Sigmoid colon (tissue), 4 donors: ENCODE results near the gene CYP4F8.

Source experiments
- CTCF ChIP-seq, 4 experiments: fragments of 450-650 bp in 3 of 4; fragments of 200-600 bp in 1 of 4; IDR thresholded peaks; one replicate each; pipeline ENCODE4 v1.5.1; 2016 to 2019; ENCODE audit warnings: antibody characterized with exemption in 4 of 4, mild to moderate bottlenecking in 3 of 4, moderate library complexity in 2 of 4
- EP300 ChIP-seq, 4 donors: sonication (generic); formaldehyde crosslinking; IDR thresholded peaks; one replicate each; pipeline ENCODE4 v1.6.1; 2017; ENCODE audit warnings: antibody characterized with exemption in 4 of 4
- POLR2A ChIP-seq, 2 donors: fragments of 450-650 bp; IDR thresholded peaks; one replicate each; pipeline ENCODE4 v1.6.1; 2016; ENCODE audit warnings: antibody characterized with exemption in 2 of 2, mild to moderate bottlenecking in 2 of 2, moderate library complexity in 2 of 2
- POLR2AphosphoS5 ChIP-seq, 4 donors: sonication (generic); formaldehyde crosslinking; IDR thresholded peaks; one replicate each; pipeline ENCODE4 v1.6.1; 2017; ENCODE audit warnings: antibody characterized with exemption in 4 of 4

GRCh38 chr19:15669440-15669839 is 54.4 kb downstream of the CYP4F8 start:
- no peak for TF ChIP-seq CTCF (IDR thresholded peaks at IDR 0.05)
- TF ChIP-seq POLR2A (IDR thresholded peaks at IDR 0.05), result no peak
- TF ChIP-seq POLR2AphosphoS5 (IDR thresholded peaks at IDR 0.05), result no peak
- TF ChIP-seq EP300 (IDR thresholded peaks at IDR 0.05), result no peak
